ENCODE results near the gene HUWE1.

The HUWE1 gene

GRCh38 chrX:53621418-53621986, 65.0 kb downstream of the HUWE1 start:
- DNase-seq (ENCODE audit: extremely low read depth in 1 of 2, low read depth in 1 of 2) = no peak

- no peak for DNase-seq (ENCODE audit: extremely low read depth in 1 of 2, low read depth in 1 of 2)
These were observed 69.6 kb downstream of the HUWE1 start for GRCh38 chrX:53616946-53617345.

GRCh38 chrX:53606456-53606855, 80.1 kb downstream of the HUWE1 start:
- no peak for DNase-seq (ENCODE audit: extremely low read depth in 1 of 2, low read depth in 1 of 2)

- DNase-seq (ENCODE audit: extremely low read depth in 1 of 2, low read depth in 1 of 2) = no peak
These were observed 81.5 kb downstream of the HUWE1 start for GRCh38 chrX:53605004-53605403.

- DNase-seq (ENCODE audit: extremely low read depth in 1 of 2, low read depth in 1 of 2) = no peak
These were observed 86.6 kb downstream of the HUWE1 start for GRCh38 chrX:53599781-53600396.

GRCh38 chrX:53598169-53598568, 88.3 kb downstream of the HUWE1 start:
- no peak for DNase-seq (ENCODE audit: extremely low read depth in 1 of 2, low read depth in 1 of 2)

GRCh38 chrX:53595266-53595810, 91.2 kb downstream of the HUWE1 start:
- DNase-seq (ENCODE audit: extremely low read depth in 1 of 2, low read depth in 1 of 2) = no peak

- DNase-seq (ENCODE audit: extremely low read depth in 1 of 2, low read depth in 1 of 2) = no peak
These were observed 92.2 kb downstream of the HUWE1 start for GRCh38 chrX:53594354-53594753.

- DNase-seq (ENCODE audit: extremely low read depth in 1 of 2, low read depth in 1 of 2) = no peak
These were observed 98.6 kb downstream of the HUWE1 start for GRCh38 chrX:53587795-53588420.

GRCh38 chrX:53584891-53585290, 101.6 kb downstream of the HUWE1 start:
- no peak for DNase-seq (ENCODE audit: extremely low read depth in 1 of 2, low read depth in 1 of 2)

- no peak for DNase-seq (ENCODE audit: extremely low read depth in 1 of 2, low read depth in 1 of 2)
These were observed 102.9 kb downstream of the HUWE1 start for GRCh38 chrX:53583571-53583970.

- no peak for DNase-seq (ENCODE audit: extremely low read depth in 1 of 2, low read depth in 1 of 2)
These were observed 105.6 kb downstream of the HUWE1 start for GRCh38 chrX:53580742-53581504.

- DNase-seq (ENCODE audit: extremely low read depth in 1 of 2, low read depth in 1 of 2) = no peak
These were observed 115.0 kb downstream of the HUWE1 start for GRCh38 chrX:53571494-53571893.

GRCh38 chrX:53563324-53563723, 123.2 kb downstream of the HUWE1 start:
- DNase-seq (ENCODE audit: extremely low read depth in 1 of 2, low read depth in 1 of 2) = no peak

GRCh38 chrX:53561912-53562311, 124.6 kb downstream of the HUWE1 start:
- no peak for DNase-seq (ENCODE audit: extremely low read depth in 1 of 2, low read depth in 1 of 2)

GRCh38 chrX:53558646-53559045, 127.9 kb downstream of the HUWE1 start:
- no peak for DNase-seq (ENCODE audit: extremely low read depth in 1 of 2, low read depth in 1 of 2)

- DNase-seq (ENCODE audit: extremely low read depth in 1 of 2, low read depth in 1 of 2) = no peak
These were observed 129.7 kb downstream of the HUWE1 start for GRCh38 chrX:53556868-53557267.

- DNase-seq (ENCODE audit: extremely low read depth in 1 of 2, low read depth in 1 of 2) = no peak
These were observed 135.6 kb downstream of the HUWE1 start for GRCh38 chrX:53550756-53551463.

GRCh38 chrX:53547668-53548067, 138.9 kb downstream of the HUWE1 start:
- peak; percentile 3 for DNase-seq (ENCODE audit: extremely low read depth in 1 of 2, low read depth in 1 of 2)

- no peak for DNase-seq (ENCODE audit: extremely low read depth in 1 of 2, low read depth in 1 of 2)
These were observed 141.6 kb downstream of the HUWE1 start for GRCh38 chrX:53544936-53545335.

- DNase-seq (ENCODE audit: extremely low read depth in 1 of 2, low read depth in 1 of 2) = no peak
These were observed 147.7 kb downstream of the HUWE1 start for GRCh38 chrX:53538781-53539180.
